Neural progenitor cell (in vitro differentiated cells): ENCODE data around the gene MPRIP. TPM values are rescaled to one million over a fixed set of nuclear protein-coding genes. Genes with fewer than 3 reads are reported as not detected.

ENCODE experiments used
- DNase-seq: peaks from one replicate; pipeline ENCODE4 v3.0.0-alpha.2; 2016; ENCODE audit warnings: low spot score
- H2AFZ ChIP-seq: fragments of 200-600 bp; sonication (generic); replicated peaks from 2 replicates; pipeline ENCODE4 v1.6.1; 2016; ENCODE audit warnings: antibody characterized with exemption
- H3F3A ChIP-seq: fragments of 200-600 bp; sonication (generic); 2 replicates; pipeline ENCODE4 v1.6.1; 2016; ENCODE audit warnings: antibody characterized with exemption, low read depth
- H3K27ac ChIP-seq: fragments of 200-600 bp; sonication (generic); 2 replicates; pipeline ENCODE4 v1.5.1; 2016; ENCODE audit warnings: mild to moderate bottlenecking
- H3K27me3 ChIP-seq: fragments of 200-600 bp; sonication (generic); 2 replicates; pipeline ENCODE4 v1.6.1; 2016; ENCODE audit warnings: mild to moderate bottlenecking, moderate library complexity
- H3K36me3 ChIP-seq: fragments of 200-600 bp; sonication (generic); 2 replicates; pipeline ENCODE4 v1.5.1; 2016
- H3K4me1 ChIP-seq: fragments of 200-600 bp; sonication (generic); 2 replicates; pipeline ENCODE4 v1.6.1; 2016; ENCODE audit warnings: mixed run types
- H3K4me2 ChIP-seq: fragments of 200-600 bp; sonication (generic); 2 replicates; pipeline ENCODE4 v1.6.1; 2016
- H3K4me3 ChIP-seq: fragments of 200-600 bp; sonication (generic); 2 replicates; pipeline ENCODE4 v1.5.1; 2016
- H3K79me2 ChIP-seq: fragments of 200-600 bp; sonication (generic); 2 replicates; pipeline ENCODE4 v1.6.1; 2016; ENCODE audit warnings: low read depth
- H3K9ac ChIP-seq: fragments of 200-600 bp; sonication (generic); 2 replicates; pipeline ENCODE4 v1.6.1; 2016
- H3K9me3 ChIP-seq: fragments of 200-600 bp; sonication (generic); 2 replicates; pipeline ENCODE4 v1.5.1; 2016; ENCODE audit warnings: low read depth
- H4K20me1 ChIP-seq: fragments of 200-600 bp; sonication (generic); 2 replicates; pipeline ENCODE4 v1.6.1; 2016; ENCODE audit warnings: low read depth
- H3K27ac Mint-ChIP-seq: 3 replicates; pipeline ENCODE4 v1.8.0; 2021; ENCODE audit warnings: mixed read lengths
- H3K27me3 Mint-ChIP-seq: 2 replicates; pipeline ENCODE4 v1.8.0; 2022; ENCODE audit warnings: low read depth, mild to moderate bottlenecking, inconsistent platforms, moderate library complexity, mixed read lengths; ENCODE audit not compliant: insufficient read depth
- H3K36me3 Mint-ChIP-seq: 3 replicates; pipeline ENCODE4 v1.8.0; 2021; ENCODE audit warnings: mixed read lengths
- H3K4me1 Mint-ChIP-seq: 3 replicates; pipeline ENCODE4 v1.8.0; 2021; ENCODE audit warnings: mixed read lengths
- H3K4me3 Mint-ChIP-seq: 3 replicates; pipeline ENCODE4 v1.8.0; 2021; ENCODE audit warnings: mild to moderate bottlenecking, moderate library complexity, mixed read lengths
- H3K9me3 Mint-ChIP-seq: 3 replicates; pipeline ENCODE4 v1.8.0; 2020; ENCODE audit warnings: mixed read lengths
- CTCF ChIP-seq: fragments of 200-600 bp; sonication (generic); IDR thresholded peaks from 2 replicates; pipeline ENCODE4 v1.5.1; 2017; ENCODE audit warnings: antibody characterized with exemption, mild to moderate bottlenecking
- EZH2 ChIP-seq: fragments of 200-600 bp; sonication (generic); IDR thresholded peaks from 2 replicates; pipeline ENCODE4 v1.6.1; 2017; ENCODE audit warnings: antibody characterized with exemption, mild to moderate bottlenecking, moderate library complexity
- EZH2phosphoT487 ChIP-seq: fragments of 200-600 bp; sonication (generic); IDR thresholded peaks from 2 replicates; pipeline ENCODE4 v1.6.1; 2017; ENCODE audit warnings: antibody characterized with exemption
- total RNA-seq: library from RNA; depleted of rRNA; stranded (reverse); fragments of >200 nt; gene quantifications from 2 replicates; pipeline ENCODE4 v1.2.3, GENCODE V29; 2015; ENCODE audit warnings: low replicate concordance

The MPRIP gene
- total RNA-seq, 1 donor from 2014 or later = 42.1 TPM

- Histone ChIP-seq H3F3A (no peaks in the 10 kb centered on the region), H3K79me2 (no peaks in the 10 kb centered on the region), H4K20me1 (no peaks in the 10 kb centered on the region), H3K4me1 (no peaks in the 10 kb centered on the region), H3K27me3 (no peaks in the 10 kb centered on the region), H3K36me3 (no peaks in the 10 kb centered on the region), H3K9ac (no peak overlapping the region), H3K4me2 (no peak overlapping the region), H3K9me3 (no peaks in the 10 kb centered on the region), H2AFZ (no peak overlapping the region), H3K4me3 (no peak overlapping the region), H3K27ac (no peak overlapping the region)
- no peak for TF ChIP-seq EZH2phosphoT487
- TF ChIP-seq EZH2 = no peak
- TF ChIP-seq CTCF = no peak
- DNase-seq = no peak
- no peaks in the 10 kb centered on the region for H3K4me1 Mint-ChIP-seq
- H3K27me3 Mint-ChIP-seq = peaks cover 6% of the 10 kb centered on the region
- H3K36me3 Mint-ChIP-seq = peaks cover 49% of the 10 kb centered on the region
- no peak overlapping the region for H3K4me3 Mint-ChIP-seq
- no peak overlapping the region for H3K27ac Mint-ChIP-seq
- H3K9me3 Mint-ChIP-seq = no peaks in the 10 kb centered on the region
Observed at GRCh38 chr17:17150448-17150800, 108.2 kb downstream of the MPRIP start.

- Histone ChIP-seq H3K9ac (no peak overlapping the region), H2AFZ (no peak overlapping the region), H3K9me3 (no peaks in the 10 kb centered on the region), H3K36me3 (no peaks in the 10 kb centered on the region), H3K79me2 (no peaks in the 10 kb centered on the region), H3K4me2 (no peak overlapping the region), H3F3A (no peaks in the 10 kb centered on the region), H3K27me3 (no peaks in the 10 kb centered on the region), H4K20me1 (no peaks in the 10 kb centered on the region), H3K4me3 (no peak overlapping the region), H3K27ac (no peak overlapping the region), H3K4me1 (no peaks in the 10 kb centered on the region)
- H3K27ac Mint-ChIP-seq = no peak overlapping the region
- no peak overlapping the region for H3K4me3 Mint-ChIP-seq
- peaks cover 45% of the 10 kb centered on the region for H3K36me3 Mint-ChIP-seq
- TF ChIP-seq EZH2 = no peak
- no peak for TF ChIP-seq CTCF
- TF ChIP-seq EZH2phosphoT487 = no peak
- H3K9me3 Mint-ChIP-seq = no peaks in the 10 kb centered on the region
- H3K4me1 Mint-ChIP-seq = no peaks in the 10 kb centered on the region
- peaks cover 6% of the 10 kb centered on the region for H3K27me3 Mint-ChIP-seq
- DNase-seq = no peak
Observed at GRCh38 chr17:17151055-17151454, 108.8 kb downstream of the MPRIP start.

- no peaks in the 10 kb centered on the region for H3K27me3 ChIP-seq
- Mint-ChIP-seq H3K27ac (no peak overlapping the region), H3K27me3 (peaks cover 6% of the 10 kb centered on the region), H3K4me1 (no peaks in the 10 kb centered on the region), H3K36me3 (peaks cover 44% of the 10 kb centered on the region), H3K9me3 (no peaks in the 10 kb centered on the region), H3K4me3 (no peak overlapping the region)
- no peaks in the 10 kb centered on the region for H3K36me3 ChIP-seq
- H3F3A ChIP-seq = no peaks in the 10 kb centered on the region
- no peak overlapping the region for H2AFZ ChIP-seq
- no peak overlapping the region for H3K4me3 ChIP-seq
- H3K9ac ChIP-seq = no peak overlapping the region
- no peaks in the 10 kb centered on the region for H3K9me3 ChIP-seq
- H3K4me2 ChIP-seq = no peak overlapping the region
- no peak overlapping the region for H3K27ac ChIP-seq
- no peaks in the 10 kb centered on the region for H3K4me1 ChIP-seq
- no peaks in the 10 kb centered on the region for H3K79me2 ChIP-seq
- no peak for DNase-seq
- H4K20me1 ChIP-seq = no peaks in the 10 kb centered on the region
- TF ChIP-seq EZH2phosphoT487 (no peak), CTCF (no peak), EZH2 (no peak)
Observed at GRCh38 chr17:17151541-17151940, 109.3 kb downstream of the MPRIP start.

GRCh38 chr17:17151962-17152361, 109.7 kb downstream of the MPRIP start:
- no peak for DNase-seq

More at GRCh38 chr17:17151962-17152361, 109.7 kb downstream of the MPRIP start:
- Mint-ChIP-seq H3K4me1 (no peaks in the 10 kb centered on the region), H3K27ac (no peak overlapping the region), H3K27me3 (peaks cover 4% of the 10 kb centered on the region), H3K4me3 (no peak overlapping the region), H3K9me3 (no peaks in the 10 kb centered on the region), H3K36me3 (peaks cover 44% of the 10 kb centered on the region)
- H3K4me2 ChIP-seq = no peak overlapping the region
- no peaks in the 10 kb centered on the region for H3K4me1 ChIP-seq
- no peaks in the 10 kb centered on the region for H3K9me3 ChIP-seq
- H3K9ac ChIP-seq = no peak overlapping the region
- no peaks in the 10 kb centered on the region for H3F3A ChIP-seq
- no peaks in the 10 kb centered on the region for H3K27me3 ChIP-seq
- H2AFZ ChIP-seq = no peak overlapping the region
- H3K79me2 ChIP-seq = no peaks in the 10 kb centered on the region
- no peaks in the 10 kb centered on the region for H4K20me1 ChIP-seq
- H3K27ac ChIP-seq = no peak overlapping the region
- no peak for TF ChIP-seq CTCF
- H3K36me3 ChIP-seq = no peaks in the 10 kb centered on the region
- no peak overlapping the region for H3K4me3 ChIP-seq
